GM21423 (cell line): ENCODE data around the gene CTBP2.
"Not testable (repeated sequence)": the region's sequence is repeated elsewhere in the genome, so short reads cannot be mapped to it uniquely, and the experiment has no call there.

Experiments used
- ATAC-seq: cut with Tn5 transposase; IDR thresholded peaks from one replicate; pipeline ENCODE4 v1.9.1; 2021; ENCODE audit warnings: mild to moderate bottlenecking, moderate library complexity; ENCODE audit not compliant: unreplicated experiment

CTBP2 gene

DNA sequence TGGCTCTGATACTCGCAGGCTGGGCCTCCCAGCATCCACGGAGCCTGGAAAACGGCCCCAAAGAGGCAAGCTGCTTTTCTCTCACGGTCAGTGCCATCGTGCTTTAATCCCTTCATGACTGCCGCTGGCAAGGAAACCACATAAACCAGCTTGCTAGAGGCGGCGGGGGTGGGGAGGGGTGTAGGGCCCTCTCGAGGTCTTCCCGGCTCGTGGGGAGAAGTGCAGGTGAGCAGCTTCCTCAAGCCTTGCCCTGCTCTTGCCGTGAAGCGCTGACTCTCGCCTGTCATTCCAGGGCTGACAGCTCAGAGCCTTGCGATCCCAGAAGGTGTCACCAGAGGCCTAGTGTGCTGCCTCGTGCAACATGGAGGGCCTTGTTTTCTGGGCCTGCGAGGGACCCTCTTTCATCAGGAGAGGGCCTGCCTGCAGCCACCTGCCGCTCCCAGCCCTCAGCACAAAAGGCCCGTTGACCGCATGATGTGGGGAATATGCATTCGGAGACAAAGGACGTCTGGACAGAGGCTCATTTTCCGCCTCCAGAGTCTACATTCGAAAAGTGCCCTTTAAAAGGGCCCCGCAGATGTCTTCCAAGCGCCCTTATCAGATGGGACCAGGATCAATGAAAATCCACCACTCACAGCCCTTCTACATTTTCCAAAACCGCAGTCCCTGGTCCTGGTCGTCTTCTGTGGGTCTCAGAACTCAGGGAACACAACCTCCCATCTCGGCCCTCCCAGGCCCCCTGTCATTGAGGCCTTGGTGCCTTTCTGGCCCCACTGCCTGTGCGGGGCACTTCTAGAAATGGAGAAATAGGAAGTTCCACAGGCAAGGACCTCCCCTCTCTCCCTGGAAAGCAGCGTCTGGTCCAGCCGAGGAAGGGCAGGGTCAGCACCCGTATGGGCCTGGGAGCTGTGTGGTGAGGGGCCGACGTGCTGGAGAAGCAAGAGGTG, 159.7 kb downstream of the CTBP2 start:
- ATAC-seq, result no peak

- no peak for ATAC-seq
Observed at GRCh38 chr10:124999433-125000365, 160.7 kb downstream of the CTBP2 start.

GRCh38 chr10:124998624-124999291, 161.6 kb downstream of the CTBP2 start:
- ATAC-seq, result no peak

- no peak for ATAC-seq
Observed at GRCh38 chr10:124997771-124998623, 162.4 kb downstream of the CTBP2 start.

DNA sequence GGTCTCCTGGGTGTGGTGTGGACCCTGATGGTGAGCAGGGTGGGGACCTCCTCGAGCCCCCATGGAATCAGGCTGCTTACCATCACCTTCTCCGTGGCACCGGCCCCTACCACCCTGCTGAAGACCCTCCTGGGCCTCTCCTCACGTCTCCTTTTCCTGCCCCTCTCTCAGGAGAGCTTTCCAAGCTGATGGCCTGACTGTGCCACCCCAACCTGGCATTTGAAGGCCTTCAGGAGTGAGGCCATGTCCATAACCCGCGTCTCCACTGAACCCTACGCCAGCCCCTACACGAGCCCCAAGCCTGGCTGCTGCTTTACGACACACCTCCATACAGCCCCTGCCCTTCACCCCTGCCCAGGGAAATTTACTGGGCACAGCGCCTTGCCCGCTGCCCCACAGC, 163.1 kb downstream of the CTBP2 start:
- ATAC-seq, result no peak

DNA sequence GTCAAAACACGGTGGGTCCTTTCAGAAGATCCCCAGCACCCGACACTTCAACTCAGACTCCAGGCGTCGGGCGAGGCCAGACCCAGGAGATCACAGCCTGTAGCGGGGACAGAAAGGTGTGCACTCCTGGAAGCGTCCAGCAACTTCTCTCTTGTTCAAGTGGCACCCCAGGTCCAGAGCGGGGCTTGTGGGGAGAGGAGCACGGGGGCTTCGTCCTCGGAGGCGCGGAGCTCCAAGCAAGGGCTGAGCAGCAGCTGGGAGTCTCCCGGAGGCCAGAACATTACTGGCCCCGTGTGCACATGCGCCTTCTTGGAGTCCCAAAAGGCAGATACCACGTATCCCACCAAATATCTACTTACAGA, 163.5 kb downstream of the CTBP2 start:
- no peak for ATAC-seq

- ATAC-seq, result no peak
Observed at GRCh38 chr10:124996127-124996853, 164.1 kb downstream of the CTBP2 start.

- no peak for ATAC-seq
Observed at GRCh38 chr10:124995605-124996004, 164.8 kb downstream of the CTBP2 start.

DNA sequence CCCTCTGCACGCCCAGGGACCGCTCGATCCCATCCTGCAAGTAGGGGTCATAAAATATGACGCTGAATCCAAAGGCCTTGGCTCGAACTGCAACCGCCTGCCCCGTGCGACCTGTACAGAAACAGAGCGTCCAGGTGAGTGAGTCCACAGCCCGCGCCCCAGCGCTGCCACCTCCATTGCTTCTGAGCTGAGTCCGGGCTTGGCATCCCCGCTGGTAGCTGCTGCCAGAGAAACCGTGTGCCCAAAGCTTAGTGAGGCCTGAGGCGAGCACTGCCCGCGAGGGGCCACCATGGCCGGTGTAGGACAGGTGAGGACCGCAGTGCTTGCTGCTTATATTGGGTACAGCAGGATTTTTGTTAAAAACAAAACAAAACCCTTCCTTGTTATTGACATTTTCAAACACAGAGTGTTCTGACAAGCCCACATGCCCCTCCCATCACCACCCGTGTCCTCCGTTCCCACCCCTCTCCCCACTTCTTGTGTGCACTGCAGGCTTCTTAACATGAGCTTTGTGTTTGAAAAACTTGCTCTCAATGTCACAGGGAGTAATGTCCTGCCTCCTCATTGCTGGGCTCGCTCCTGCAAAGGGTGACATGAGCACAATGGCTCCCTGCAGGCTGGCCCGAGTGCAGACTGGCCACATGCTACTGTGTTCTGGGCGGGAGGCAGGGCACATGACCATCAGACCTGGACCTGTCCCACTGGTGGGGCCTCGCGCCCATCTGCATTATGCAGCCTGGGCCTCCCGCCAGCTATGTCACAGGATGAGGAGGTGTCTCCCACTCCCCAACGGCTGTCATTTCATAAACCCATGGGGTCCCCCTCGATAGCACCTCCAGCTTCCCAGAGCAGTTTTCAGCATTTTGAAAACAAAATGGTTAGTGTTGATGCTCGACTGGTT, 165.5 kb downstream of the CTBP2 start:
- no peak for ATAC-seq

- no peak for ATAC-seq
Observed at GRCh38 chr10:124993736-124994451, 166.5 kb downstream of the CTBP2 start.

DNA sequence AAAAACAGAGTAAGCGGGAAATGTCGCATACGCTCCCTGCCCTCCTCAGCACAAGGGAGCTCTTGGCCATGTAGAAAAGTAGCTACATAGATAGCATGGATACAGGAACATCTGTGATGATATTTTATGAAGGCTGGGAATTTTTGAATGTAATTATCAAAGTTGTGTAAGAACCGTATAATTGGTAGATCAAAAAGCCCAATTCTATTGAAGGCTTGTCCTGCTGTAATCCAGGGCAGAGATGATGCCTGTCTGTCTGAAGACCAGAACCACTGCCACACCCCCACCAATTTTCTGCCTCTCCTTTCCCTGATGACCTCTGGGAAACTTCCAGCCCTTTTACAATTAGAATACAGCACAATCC, 167.0 kb downstream of the CTBP2 start:
- no peak for ATAC-seq

DNA sequence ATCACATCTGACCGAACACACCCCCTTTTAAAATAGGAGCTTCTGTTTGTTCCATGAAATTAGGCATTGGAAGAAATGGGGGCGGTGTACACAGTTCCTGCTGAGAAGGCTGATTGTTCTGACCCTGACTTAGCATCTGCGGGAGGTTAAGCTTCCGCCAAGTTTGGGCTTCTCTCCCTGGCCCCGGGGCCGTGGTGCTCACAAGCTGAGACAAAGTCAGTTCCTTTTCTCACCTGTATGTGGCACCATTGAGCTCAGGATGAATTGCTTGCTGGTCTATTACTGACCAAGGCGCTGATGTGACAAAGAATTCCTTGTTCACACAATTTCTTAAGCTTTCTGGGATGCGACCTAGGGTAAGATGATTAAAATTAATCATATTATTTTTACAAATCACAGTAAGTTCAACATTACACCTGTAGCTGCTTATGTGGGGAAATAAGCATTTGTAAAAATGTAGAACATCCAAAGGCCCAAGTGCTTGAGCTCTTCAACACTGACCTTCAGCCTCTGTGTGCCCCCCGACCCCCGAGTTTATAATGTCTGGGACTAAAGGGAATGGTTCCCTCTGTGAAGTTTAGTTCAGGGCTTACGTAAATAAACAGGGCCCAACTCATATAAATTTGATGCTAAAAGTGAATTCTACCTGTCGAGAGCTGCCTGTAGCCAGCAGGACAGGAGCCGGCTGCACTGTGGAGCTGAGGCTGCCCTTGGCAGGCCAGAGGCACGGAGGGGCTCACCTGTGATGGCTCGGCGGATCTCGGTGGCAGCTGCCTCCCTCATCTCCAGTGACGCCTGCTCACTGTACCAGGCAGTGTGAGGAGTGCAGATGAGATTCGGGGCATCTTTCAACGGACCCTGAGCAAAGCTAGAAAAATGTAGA, 167.7 kb downstream of the CTBP2 start:
- ATAC-seq, result no peak

- ATAC-seq, result no peak
Observed at GRCh38 chr10:124991835-124992234, 168.5 kb downstream of the CTBP2 start.

DNA sequence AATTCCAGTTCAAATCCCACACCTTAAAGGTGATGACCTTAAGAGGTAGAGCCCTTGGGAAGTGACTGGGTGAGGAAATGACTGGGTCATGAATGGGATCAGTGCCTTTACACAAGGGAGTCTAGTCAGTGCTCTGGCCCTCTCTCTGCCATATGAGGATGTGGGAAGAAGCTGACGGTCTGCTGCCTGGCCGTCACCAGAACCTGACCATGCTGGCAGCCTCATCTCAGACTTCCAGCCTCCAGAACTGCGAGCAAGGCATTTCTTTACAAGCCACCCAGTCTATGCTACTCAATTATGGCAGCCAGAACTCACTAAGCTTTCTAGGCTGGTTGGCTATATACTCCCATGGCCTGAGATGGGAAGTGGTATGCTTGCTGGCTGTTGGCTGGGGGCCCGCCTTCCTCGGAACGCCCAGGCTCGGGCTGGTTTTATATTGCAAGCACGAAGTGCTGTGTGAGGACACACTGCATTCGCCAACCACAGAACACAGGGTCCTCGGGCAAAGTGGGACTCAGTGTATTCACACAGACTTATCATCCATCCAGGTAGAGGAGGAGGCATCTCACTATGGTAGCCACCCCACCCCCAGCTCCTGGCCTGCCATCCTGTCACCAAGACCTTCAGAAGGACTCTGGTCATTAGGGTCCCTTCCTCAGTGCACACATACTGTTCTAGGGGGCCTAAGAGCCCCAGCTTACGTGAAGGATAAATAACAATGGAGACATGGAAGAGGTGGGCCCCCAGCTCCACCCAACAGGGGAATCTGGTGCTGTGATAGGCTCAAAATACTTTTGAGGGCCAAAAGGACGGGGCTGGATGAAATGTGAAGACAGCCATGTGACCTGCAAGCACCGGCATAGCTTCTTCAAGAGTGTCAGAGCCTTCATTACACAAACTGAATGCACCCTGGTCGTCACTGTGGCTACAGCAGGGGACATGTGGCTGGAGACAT, 169.4 kb downstream of the CTBP2 start:
- ATAC-seq, result no peak

DNA sequence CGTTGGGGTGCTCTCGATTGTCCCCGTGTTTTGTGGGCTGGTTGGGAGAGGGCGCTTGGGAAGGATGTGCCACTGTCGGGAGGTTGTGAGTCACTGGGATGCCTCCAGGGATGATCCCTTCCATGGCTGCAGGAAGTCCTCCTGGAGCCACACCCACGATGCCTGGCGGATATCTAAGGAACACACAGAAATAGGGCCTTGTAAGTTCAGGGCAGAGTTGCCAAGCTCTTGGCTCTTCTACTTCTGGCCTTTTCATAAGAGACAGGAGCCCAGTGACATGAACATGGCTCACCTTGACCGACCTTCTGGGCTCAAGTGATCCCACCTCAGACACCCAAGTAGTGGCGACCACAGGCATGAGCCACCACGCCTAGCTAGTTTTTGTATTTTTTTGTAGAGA, 170.8 kb downstream of the CTBP2 start:
- ATAC-seq, result no peak

DNA sequence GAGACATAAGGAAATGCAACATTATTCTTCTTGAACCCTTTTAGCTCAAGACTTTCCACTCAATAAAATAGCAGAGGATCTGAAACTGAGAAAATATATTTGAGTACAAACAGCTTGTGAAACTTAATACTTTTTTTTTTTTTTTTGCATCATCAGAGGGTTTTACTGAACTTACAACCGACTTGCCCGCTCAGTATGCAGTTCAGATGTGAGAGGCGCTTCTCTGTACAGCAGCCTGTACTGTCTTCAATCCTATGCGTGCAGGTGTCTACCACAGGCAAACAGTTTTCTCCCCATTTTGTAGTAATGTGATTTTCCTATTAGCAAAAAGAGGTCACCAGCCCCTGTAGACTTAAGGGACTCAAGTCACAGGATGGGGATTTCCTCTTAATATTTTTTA, 171.6 kb downstream of the CTBP2 start:
- ATAC-seq, result not testable (repeated sequence)
